ENCODE results near the gene MED7.

The MED7 gene

GRCh38 chr5:157100140-157100679, 42.5 kb downstream of the MED7 start:
- DNase-seq: no peak

- DNase-seq: no peak
Measured at GRCh38 chr5:157088342-157088990, 54.2 kb downstream of the MED7 start.
